ENCODE data around the gene HNRNPF. TPM values are rescaled to one million over a fixed set of nuclear protein-coding genes. Genes with fewer than 3 reads are reported as not detected.

Gene HNRNPF
- total RNA-seq, 2 experiments from 2014 or later, result 280 to 340 TPM

DNA sequence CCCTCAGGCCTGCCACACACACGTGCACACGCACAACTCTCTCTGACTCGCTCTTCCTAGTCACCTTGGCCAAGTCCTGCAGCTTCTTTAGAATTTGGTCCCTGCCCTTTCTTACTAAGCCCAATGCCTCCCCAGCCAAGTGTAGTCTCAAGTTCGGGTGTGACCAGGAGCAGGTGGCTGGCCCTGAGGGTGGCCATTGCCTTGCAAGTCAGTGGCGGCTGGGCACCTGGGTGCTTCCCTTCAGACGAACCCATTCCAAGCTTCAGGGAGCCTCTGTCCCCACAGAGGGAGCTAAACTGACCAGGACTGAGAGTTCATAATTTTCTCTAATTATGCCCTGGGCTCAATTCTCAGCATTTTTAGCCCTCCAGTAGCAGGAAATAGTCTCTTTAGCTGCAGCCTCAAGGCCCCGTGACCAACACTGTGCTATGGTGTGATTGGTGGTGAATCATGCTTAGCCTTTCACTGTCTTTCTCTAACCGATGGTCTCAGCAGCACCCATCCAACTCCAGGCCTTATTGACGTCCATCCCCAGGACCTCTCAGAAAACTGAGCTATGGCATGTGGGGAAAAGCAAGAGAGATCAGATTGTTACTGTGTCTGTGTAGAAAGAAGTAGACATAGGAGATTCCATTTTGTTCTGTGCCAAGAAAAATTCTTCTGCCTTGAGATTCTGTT lies 72.2 kb downstream of the HNRNPF start:
- Histone ChIP-seq H4K20me1 (ENCODE audit: insufficient read depth, low read length) (no peaks in the 10 kb centered on the region), H3K9me3 (ENCODE audit: low read length) (no peaks in the 10 kb centered on the region), H2AFZ (ENCODE audit: low read length) (no peak overlapping the region), H3K4me2 (ENCODE audit: low read length) (no peak overlapping the region), H3K4me1 (ENCODE audit: insufficient read depth, low read length, poor library complexity, severe bottlenecking) (no peaks in the 10 kb centered on the region), H3K9me2 (ENCODE audit: insufficient read depth, low read length) (no peaks in the 10 kb centered on the region), H3K36me3 (ENCODE audit: insufficient read depth, low read length) (no peaks in the 10 kb centered on the region), H3K79me2 (ENCODE audit: insufficient read depth, low read depth, low read length) (no peaks in the 10 kb centered on the region), H3K4me3 (ENCODE audit: low read depth, low read length, poor library complexity, severe bottlenecking) (no peak overlapping the region), H3K27ac (ENCODE audit: low read depth, low read length, poor library complexity, severe bottlenecking) (no peak overlapping the region)
- POLR2A ChIA-PET, result no interaction called here
- TF ChIP-seq, protein P1, sequence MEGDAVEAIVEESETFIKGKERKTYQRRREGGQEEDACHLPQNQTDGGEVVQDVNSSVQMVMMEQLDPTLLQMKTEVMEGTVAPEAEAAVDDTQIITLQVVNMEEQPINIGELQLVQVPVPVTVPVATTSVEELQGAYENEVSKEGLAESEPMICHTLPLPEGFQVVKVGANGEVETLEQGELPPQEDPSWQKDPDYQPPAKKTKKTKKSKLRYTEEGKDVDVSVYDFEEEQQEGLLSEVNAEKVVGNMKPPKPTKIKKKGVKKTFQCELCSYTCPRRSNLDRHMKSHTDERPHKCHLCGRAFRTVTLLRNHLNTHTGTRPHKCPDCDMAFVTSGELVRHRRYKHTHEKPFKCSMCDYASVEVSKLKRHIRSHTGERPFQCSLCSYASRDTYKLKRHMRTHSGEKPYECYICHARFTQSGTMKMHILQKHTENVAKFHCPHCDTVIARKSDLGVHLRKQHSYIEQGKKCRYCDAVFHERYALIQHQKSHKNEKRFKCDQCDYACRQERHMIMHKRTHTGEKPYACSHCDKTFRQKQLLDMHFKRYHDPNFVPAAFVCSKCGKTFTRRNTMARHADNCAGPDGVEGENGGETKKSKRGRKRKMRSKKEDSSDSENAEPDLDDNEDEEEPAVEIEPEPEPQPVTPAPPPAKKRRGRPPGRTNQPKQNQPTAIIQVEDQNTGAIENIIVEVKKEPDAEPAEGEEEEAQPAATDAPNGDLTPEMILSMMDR (conservative IDR thresholded peaks at IDR 0.05; ENCODE audit: low read length), result no peak
- no peak for TF ChIP-seq EZH2phosphoT487 (IDR thresholded peaks at IDR 0.05; ENCODE audit: borderline replicate concordance, low read depth, low read length)
- no peak for DNase-seq (ENCODE audit: low spot score)
- CTCF ChIA-PET (ENCODE audit: unreplicated experiment), result no interaction called here
- intact Hi-C loops (cut with micrococcal nuclease; ENCODE audit: unreplicated experiment), result no loop called here
- BruUV-seq (replicated peaks), result no TSS peak

DNA sequence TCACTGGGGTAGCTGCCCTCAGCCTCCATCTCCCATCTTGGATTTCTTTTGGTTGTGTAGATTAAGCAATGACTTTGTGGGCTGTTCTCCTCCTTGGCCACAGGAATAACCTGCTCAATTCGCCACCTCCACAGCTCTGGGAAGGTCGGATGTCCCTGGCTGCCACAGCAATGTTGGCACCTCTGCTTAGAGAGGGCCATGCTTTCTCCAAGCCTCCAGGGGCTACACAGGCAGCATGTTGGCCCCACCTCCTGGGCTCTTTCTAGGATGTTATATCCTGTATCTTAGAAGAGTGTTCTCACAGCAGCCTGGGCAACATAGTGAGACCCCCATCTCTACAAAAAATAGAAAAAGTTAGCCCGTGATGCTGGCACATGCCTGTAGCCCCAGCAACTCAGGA lies 72.9 kb downstream of the HNRNPF start:
- DNase-seq (ENCODE audit: low spot score), result no peak
- H3K4me3 ChIP-seq (ENCODE audit: low read depth, low read length, poor library complexity, severe bottlenecking), result no peak overlapping the region
- no peaks in the 10 kb centered on the region for H3K79me2 ChIP-seq (ENCODE audit: insufficient read depth, low read depth, low read length)
- no peak overlapping the region for H3K27ac ChIP-seq (ENCODE audit: low read depth, low read length, poor library complexity, severe bottlenecking)
- TF ChIP-seq, protein P1 (conservative IDR thresholded peaks at IDR 0.05; ENCODE audit: low read length), result no peak
- no peak for TF ChIP-seq EZH2phosphoT487 (IDR thresholded peaks at IDR 0.05; ENCODE audit: borderline replicate concordance, low read depth, low read length)
- no peak overlapping the region for H2AFZ ChIP-seq (ENCODE audit: low read length)
- no peaks in the 10 kb centered on the region for H4K20me1 ChIP-seq (ENCODE audit: insufficient read depth, low read length)
- H3K9me3 ChIP-seq (ENCODE audit: low read length), result no peaks in the 10 kb centered on the region
- H3K36me3 ChIP-seq (ENCODE audit: insufficient read depth, low read length), result no peaks in the 10 kb centered on the region
- intact Hi-C loops (cut with micrococcal nuclease; ENCODE audit: unreplicated experiment), result no loop called here
- ChIA-PET POLR2A (no interaction called here), CTCF (ENCODE audit: unreplicated experiment) (no interaction called here)
- no peaks in the 10 kb centered on the region for H3K9me2 ChIP-seq (ENCODE audit: insufficient read depth, low read length)
- no peak overlapping the region for H3K4me2 ChIP-seq (ENCODE audit: low read length)
- BruUV-seq (replicated peaks), result no TSS peak
- no peaks in the 10 kb centered on the region for H3K4me1 ChIP-seq (ENCODE audit: insufficient read depth, low read length, poor library complexity, severe bottlenecking)

Small RNA genes within 50 kb of the gene (small RNA-seq; reads per million reads assigned to genes)
- gene RNU6ATAC11P (not detected), gene RNU7-193P (0.36 reads per million), gene SNORD3J (0.68 reads per million, percentile 25 among the genes with 10 or more reads in this experiment)

Other genes with a start within 250 kb of the HNRNPF start
- gene RASGEF1A, start 142.1 kb downstream of the HNRNPF start, total RNA-seq (2014; rRNA removed; shearing (Covaris generic)), result 0.06 and 0.36 TPM in 2 replicates
- gene RASGEF1A, start 142.1 kb downstream of the HNRNPF start, total RNA-seq (2022), result 0.35 and 0.55 TPM in 2 replicates
- not detected in 2 replicates for gene FXYD4, start 37.5 kb downstream of the HNRNPF start, total RNA-seq (2014; rRNA removed; shearing (Covaris generic))
- not detected in 2 replicates for gene FXYD4, start 37.5 kb downstream of the HNRNPF start, total RNA-seq (2022)
- gene ZNF487, start 27.9 kb upstream of the HNRNPF start, total RNA-seq (2014; rRNA removed; shearing (Covaris generic)), result 6.5 and 8.1 TPM in 2 replicates
- gene ZNF487, start 27.9 kb upstream of the HNRNPF start, total RNA-seq (2022), result 3.5 and 5.0 TPM in 2 replicates
- gene ZNF239, start 165.4 kb upstream of the HNRNPF start, total RNA-seq (2014; rRNA removed; shearing (Covaris generic)), result not detected in 2 replicates
- not detected in 2 replicates for gene ZNF239, start 165.4 kb upstream of the HNRNPF start, total RNA-seq (2022)
- 2.9 and 9.9 TPM in 2 replicates for gene ZNF485, start 197.3 kb upstream of the HNRNPF start, total RNA-seq (2014; rRNA removed; shearing (Covaris generic))
- 6.4 and 7.9 TPM in 2 replicates for gene ZNF485, start 197.3 kb upstream of the HNRNPF start, total RNA-seq (2022)
- gene ZNF32, start 239.7 kb upstream of the HNRNPF start, total RNA-seq (2014; rRNA removed; shearing (Covaris generic)), result not detected in 2 replicates
- not detected in 2 replicates for gene ZNF32, start 239.7 kb upstream of the HNRNPF start, total RNA-seq (2022)